Measurements from ENCODE around the gene HBD.
A peak's percentile ranks its signal among the peaks of the same experiment; 100 is the strongest.
"Not testable (repeated sequence)": the region's sequence is repeated elsewhere in the genome, so short reads cannot be mapped to it uniquely, and the experiment has no call there.

The HBD gene

GRCh38 chr11:5258543-5259262, 24.4 kb upstream of the HBD start:
- no CpG with 5 or more reads among the region's 7 CpGs for WGBS, 2 donors (ENCODE audit: extremely low coverage in 2 of 2, insufficient read length in 2 of 2, insufficient replicate concordance in 1 of 2)
- H2AFZ ChIP-seq (ENCODE audit: low read length) = no peak overlapping the region
- H3K9ac ChIP-seq (ENCODE audit: low read depth, low read length, poor library complexity) = no peak overlapping the region
- H2AK5ac ChIP-seq (ENCODE audit: low read depth, low read length) = no peak overlapping the region
- DNase-seq (ENCODE audit: low spot score) = no peak
- H3K27me3 ChIP-seq (ENCODE audit: control insufficient read depth in 3 of 3, insufficient read depth in 3 of 3, low read depth in 1 of 3, low read length in 3 of 3) = no peaks in the 10 kb centered on the region
- no peak overlapping the region for H2BK120ac ChIP-seq (ENCODE audit: low read depth, low read length)
- no peak overlapping the region for H2BK12ac ChIP-seq (ENCODE audit: low read length)
- no peaks in the 10 kb centered on the region for H3K9me3 ChIP-seq (replicated peaks in 1 of 2; ENCODE audit: control insufficient read depth in 2 of 2, insufficient read depth in 1 of 2, low read depth in 1 of 2, low read length in 2 of 2)
- H3K4ac ChIP-seq (ENCODE audit: low read length) = no peak overlapping the region
- H3K79me1 ChIP-seq (ENCODE audit: low read depth, low read length) = peaks cover 2% of the 10 kb centered on the region
- no peak overlapping the region for H3K14ac ChIP-seq (ENCODE audit: low read length)
- no peak overlapping the region for H2BK15ac ChIP-seq (ENCODE audit: low read length)
- peak overlapping the region; percentile 11 for H3K4me2 ChIP-seq (ENCODE audit: insufficient read depth, low read length, poor library complexity, severe bottlenecking)
- no peak overlapping the region for H4K8ac ChIP-seq (ENCODE audit: low read depth, low read length)
- H3K4me1 ChIP-seq (ENCODE audit: control insufficient read depth in 2 of 2, insufficient read depth in 1 of 2, low read depth in 1 of 2, low read length in 2 of 2) = peaks cover 0 to 3% of the 10 kb centered on the region in 2 donors
- H3K27ac ChIP-seq (replicated peaks; ENCODE audit: low read length) = no peak overlapping the region
- H3K18ac ChIP-seq (ENCODE audit: low read length) = peak overlapping the region; percentile 80
- H3K36me3 ChIP-seq (replicated peaks in 1 of 2; ENCODE audit: control insufficient read depth in 2 of 2, insufficient read depth in 2 of 2, low read length in 2 of 2) = no peaks in the 10 kb centered on the region
- H3K4me3 ChIP-seq (ENCODE audit: low read length in 2 of 2) = no peak overlapping the region
- no peak overlapping the region for H4K91ac ChIP-seq (ENCODE audit: low read depth, low read length, poor library complexity)
- no peak overlapping the region for H3K23ac ChIP-seq (ENCODE audit: low read depth, low read length, poor library complexity)
- H2BK5ac ChIP-seq (ENCODE audit: low read length) = no peak overlapping the region

DNA sequence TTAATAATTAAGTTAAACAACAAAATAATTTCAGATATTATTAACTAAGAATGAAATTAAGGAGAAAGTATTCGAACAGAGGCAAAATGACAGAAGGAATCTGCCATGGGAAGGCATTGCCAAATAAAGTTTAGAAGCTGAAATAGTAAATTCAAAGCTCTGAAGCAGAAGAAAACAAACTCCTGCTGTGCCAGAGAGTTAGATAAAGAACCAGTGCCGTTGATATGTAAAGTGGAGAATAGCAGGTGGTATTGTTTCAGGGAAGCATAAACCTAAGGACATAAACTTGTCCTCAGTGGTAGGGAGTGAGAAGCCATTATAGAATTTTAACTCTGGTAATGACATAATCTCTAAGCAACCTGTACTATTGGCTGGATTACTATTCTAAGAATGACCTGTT, 23.0 kb upstream of the HBD start:
- H3K27ac ChIP-seq (replicated peaks; ENCODE audit: low read length) = no peak overlapping the region
- H3K36me3 ChIP-seq (replicated peaks in 1 of 2; ENCODE audit: control insufficient read depth in 2 of 2, insufficient read depth in 2 of 2, low read length in 2 of 2) = no peaks in the 10 kb centered on the region
- no peak overlapping the region for H4K8ac ChIP-seq (ENCODE audit: low read depth, low read length)
- H3K4me2 ChIP-seq (ENCODE audit: insufficient read depth, low read length, poor library complexity, severe bottlenecking) = no peak overlapping the region
- peaks cover 2% of the 10 kb centered on the region for H3K79me1 ChIP-seq (ENCODE audit: low read depth, low read length)
- H3K4me1 ChIP-seq (ENCODE audit: control insufficient read depth in 2 of 2, insufficient read depth in 1 of 2, low read depth in 1 of 2, low read length in 2 of 2) = peaks cover 0 to 3% of the 10 kb centered on the region in 2 donors
- H2BK12ac ChIP-seq (ENCODE audit: low read length) = no peak overlapping the region
- H3K4me3 ChIP-seq (ENCODE audit: low read length in 2 of 2) = no peak overlapping the region
- H2BK5ac ChIP-seq (ENCODE audit: low read length) = no peak overlapping the region
- no peak for DNase-seq (ENCODE audit: low spot score)
- H2AFZ ChIP-seq (ENCODE audit: low read length) = no peak overlapping the region
- H3K18ac ChIP-seq (ENCODE audit: low read length) = no peak overlapping the region
- no peak overlapping the region for H2BK15ac ChIP-seq (ENCODE audit: low read length)
- no peaks in the 10 kb centered on the region for H3K9me3 ChIP-seq (replicated peaks in 1 of 2; ENCODE audit: control insufficient read depth in 2 of 2, insufficient read depth in 1 of 2, low read depth in 1 of 2, low read length in 2 of 2)
- no peak overlapping the region for H2BK120ac ChIP-seq (ENCODE audit: low read depth, low read length)
- no peak overlapping the region for H4K91ac ChIP-seq (ENCODE audit: low read depth, low read length, poor library complexity)
- H3K14ac ChIP-seq (ENCODE audit: low read length) = no peak overlapping the region
- H3K9ac ChIP-seq (ENCODE audit: low read depth, low read length, poor library complexity) = no peak overlapping the region
- no peak overlapping the region for H3K23ac ChIP-seq (ENCODE audit: low read depth, low read length, poor library complexity)
- no peaks in the 10 kb centered on the region for H3K27me3 ChIP-seq (ENCODE audit: control insufficient read depth in 3 of 3, insufficient read depth in 3 of 3, low read depth in 1 of 3, low read length in 3 of 3)
- WGBS, 2 donors (ENCODE audit: extremely low coverage in 2 of 2, insufficient read length in 2 of 2, insufficient replicate concordance in 1 of 2) = no CpG with 5 or more reads among the region's 2 CpGs
- no peak overlapping the region for H3K4ac ChIP-seq (ENCODE audit: low read length)
- H2AK5ac ChIP-seq (ENCODE audit: low read depth, low read length) = no peak overlapping the region

DNA sequence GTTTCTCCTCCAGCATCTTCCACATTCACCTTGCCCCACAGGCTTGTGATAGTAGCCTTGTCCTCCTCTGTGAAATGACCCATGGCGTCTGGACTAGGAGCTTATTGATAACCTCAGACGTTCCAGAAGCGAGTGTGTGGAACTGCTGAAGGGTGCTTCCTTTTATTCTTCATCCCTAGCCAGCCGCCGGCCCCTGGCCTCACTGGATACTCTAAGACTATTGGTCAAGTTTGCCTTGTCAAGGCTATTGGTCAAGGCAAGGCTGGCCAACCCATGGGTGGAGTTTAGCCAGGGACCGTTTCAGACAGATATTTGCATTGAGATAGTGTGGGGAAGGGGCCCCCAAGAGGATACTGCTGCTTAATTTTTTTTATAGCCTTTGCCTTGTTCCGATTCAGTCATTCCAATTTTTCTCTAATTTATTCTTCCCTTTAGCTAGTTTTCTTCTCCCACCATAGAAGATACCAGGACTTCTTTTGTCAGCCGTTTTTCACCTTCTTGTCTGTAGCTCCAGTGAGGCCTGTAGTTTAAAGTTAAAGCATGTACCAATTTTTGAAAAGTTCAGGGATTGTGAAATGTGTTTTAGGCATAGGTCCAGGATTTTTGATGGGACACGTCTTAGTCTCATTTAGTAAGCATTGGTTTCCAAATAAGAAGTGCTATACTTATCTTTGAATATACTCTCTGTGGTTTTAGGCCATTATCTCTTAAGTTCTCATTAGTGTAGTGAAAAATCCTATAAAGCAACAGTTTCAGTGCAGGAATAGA, 20.5 kb upstream of the HBD start, which contains the start of gene HBG2:
TSS of gene HBG2 (minus strand) at position 136 of the 768 bp plus-strand sequence. CDS start at position 83, 53 bp downstream.
- not testable (repeated sequence) for H3K36me3 ChIP-seq (replicated peaks in 1 of 2; ENCODE audit: control insufficient read depth in 2 of 2, insufficient read depth in 2 of 2, low read length in 2 of 2); H3K14ac ChIP-seq (ENCODE audit: low read length); H2AFZ ChIP-seq (ENCODE audit: low read length); H3K4me2 ChIP-seq (ENCODE audit: insufficient read depth, low read length, poor library complexity, severe bottlenecking); H3K4me3 ChIP-seq (ENCODE audit: low read length in 2 of 2); H2AK5ac ChIP-seq (ENCODE audit: low read depth, low read length); DNase-seq (ENCODE audit: low spot score); H2BK15ac ChIP-seq (ENCODE audit: low read length); H2BK5ac ChIP-seq (ENCODE audit: low read length); H3K79me1 ChIP-seq (ENCODE audit: low read depth, low read length); H2BK12ac ChIP-seq (ENCODE audit: low read length); H3K4ac ChIP-seq (ENCODE audit: low read length); H3K18ac ChIP-seq (ENCODE audit: low read length); H3K23ac ChIP-seq (ENCODE audit: low read depth, low read length, poor library complexity); H3K9me3 ChIP-seq (replicated peaks in 1 of 2; ENCODE audit: control insufficient read depth in 2 of 2, insufficient read depth in 1 of 2, low read depth in 1 of 2, low read length in 2 of 2); H2BK120ac ChIP-seq (ENCODE audit: low read depth, low read length); H3K27ac ChIP-seq (replicated peaks; ENCODE audit: low read length); H3K9ac ChIP-seq (ENCODE audit: low read depth, low read length, poor library complexity); H4K8ac ChIP-seq (ENCODE audit: low read depth, low read length); H4K91ac ChIP-seq (ENCODE audit: low read depth, low read length, poor library complexity); H3K4me1 ChIP-seq (ENCODE audit: control insufficient read depth in 2 of 2, insufficient read depth in 1 of 2, low read depth in 1 of 2, low read length in 2 of 2); H3K27me3 ChIP-seq (ENCODE audit: control insufficient read depth in 3 of 3, insufficient read depth in 3 of 3, low read depth in 1 of 3, low read length in 3 of 3)
- WGBS, 2 donors (ENCODE audit: extremely low coverage in 2 of 2, insufficient read length in 2 of 2, insufficient replicate concordance in 1 of 2) = no CpG with 5 or more reads among the region's 9 CpGs

DNA sequence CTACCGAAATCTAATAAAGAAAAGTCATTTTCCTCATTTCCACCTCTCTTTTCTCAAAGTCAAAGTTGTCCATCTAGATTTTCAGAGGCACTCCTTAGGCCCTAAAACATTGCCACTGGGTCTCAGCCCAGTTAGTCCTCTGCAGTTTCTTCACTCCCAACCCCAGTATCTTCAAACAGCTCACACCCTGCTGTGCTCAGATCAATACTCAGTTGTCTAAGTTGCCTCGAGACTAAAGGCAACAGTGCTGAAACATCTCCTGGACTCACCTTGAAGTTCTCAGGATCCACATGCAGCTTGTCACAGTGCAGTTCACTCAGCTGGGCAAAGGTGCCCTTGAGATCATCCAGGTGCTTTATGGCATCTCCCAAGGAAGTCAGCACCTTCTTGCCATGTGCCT, 19.7 kb upstream of the HBD start:
- not testable (repeated sequence) for H4K8ac ChIP-seq (ENCODE audit: low read depth, low read length); H2BK5ac ChIP-seq (ENCODE audit: low read length); H2BK15ac ChIP-seq (ENCODE audit: low read length); H4K91ac ChIP-seq (ENCODE audit: low read depth, low read length, poor library complexity); H3K36me3 ChIP-seq (replicated peaks in 1 of 2; ENCODE audit: control insufficient read depth in 2 of 2, insufficient read depth in 2 of 2, low read length in 2 of 2); H2AFZ ChIP-seq (ENCODE audit: low read length); H3K27ac ChIP-seq (replicated peaks; ENCODE audit: low read length); H3K9me3 ChIP-seq (replicated peaks in 1 of 2; ENCODE audit: control insufficient read depth in 2 of 2, insufficient read depth in 1 of 2, low read depth in 1 of 2, low read length in 2 of 2); H3K79me1 ChIP-seq (ENCODE audit: low read depth, low read length); H2BK120ac ChIP-seq (ENCODE audit: low read depth, low read length); H3K23ac ChIP-seq (ENCODE audit: low read depth, low read length, poor library complexity); H3K4me1 ChIP-seq (ENCODE audit: control insufficient read depth in 2 of 2, insufficient read depth in 1 of 2, low read depth in 1 of 2, low read length in 2 of 2); DNase-seq (ENCODE audit: low spot score); H3K27me3 ChIP-seq (ENCODE audit: control insufficient read depth in 3 of 3, insufficient read depth in 3 of 3, low read depth in 1 of 3, low read length in 3 of 3); H3K4me2 ChIP-seq (ENCODE audit: insufficient read depth, low read length, poor library complexity, severe bottlenecking); H3K9ac ChIP-seq (ENCODE audit: low read depth, low read length, poor library complexity); H3K4ac ChIP-seq (ENCODE audit: low read length); H3K4me3 ChIP-seq (ENCODE audit: low read length in 2 of 2); H3K14ac ChIP-seq (ENCODE audit: low read length); H2AK5ac ChIP-seq (ENCODE audit: low read depth, low read length); H3K18ac ChIP-seq (ENCODE audit: low read length); H2BK12ac ChIP-seq (ENCODE audit: low read length)
- WGBS, 2 donors (ENCODE audit: extremely low coverage in 2 of 2, insufficient read length in 2 of 2, insufficient replicate concordance in 1 of 2) = no CpG with 5 or more reads among the region's 2 CpGs
